HCT116 (cell line): ENCODE measurements around the gene NUAK2. TPM values are rescaled to one million over a fixed set of nuclear protein-coding genes. Genes with fewer than 3 reads are reported as not detected.

ENCODE experiments used
- ATAC-seq: fragments of 200-7000 bp; cut with Tn5 transposase; 2 replicates; pipeline ENCODE4 v1.9.1; 2020; ENCODE audit warnings: mild to moderate bottlenecking, moderate library complexity
- BruUV-seq: library from RNA; stranded (reverse); fragments of 400-500 nt; replicated peaks from 2 replicates; lab custom pipeline; 2021; lab: Mats Ljungman, UMichigan
- CTCF ChIA-PET: fragments of 300-600 bp; sonication (Branson Sonifier 250); formaldehyde crosslinking; loops from one replicate; lab custom pipeline; 2021; ENCODE audit warnings: antibody characterized with exemption; lab: Charles Lee
- POLR2A ChIA-PET: fragments of 300-600, 350-600 bp; sonication (Branson Sonifier 250); formaldehyde crosslinking; loops from one replicate; lab custom pipeline; 2021; ENCODE audit warnings: antibody characterized with exemption; lab: Charles Lee
- RAD21 ChIA-PET, 2 experiments: fragments of 300-600 bp; sonication (Branson Sonifier 250); formaldehyde crosslinking; loops; one replicate each; lab custom pipeline; 2023; ENCODE audit warnings: low total read pairs in 2 of 2; ENCODE audit not compliant: uncharacterized antibody in 2 of 2, unreplicated experiment in 2 of 2, low non-redundant PET in 1 of 2; lab: Charles Lee
- DNase-seq: peaks from one replicate; pipeline ENCODE4 v3.0.0-alpha.2; 2010; ENCODE audit warnings: low read depth, low spot score
- H2AFZ ChIP-seq: fragments of 200-600 bp; shearing (Covaris generic), sonication (generic); 2 replicates; pipeline ENCODE4 v1.6.1; 2017; ENCODE audit warnings: low read depth, mixed run types, mixed read lengths, antibody characterized with exemption, low read length; ENCODE audit not compliant: poor library complexity, severe bottlenecking
- H3K27ac ChIP-seq: 2 replicates; pipeline ENCODE4 v1.5.1; 2012; ENCODE audit warnings: low read depth, low read length
- H3K27me3 ChIP-seq: fragments of 200-600 bp; sonication (generic); 2 replicates; pipeline ENCODE4 v1.6.1; 2016; ENCODE audit warnings: mixed run types, low read length, mixed read lengths; ENCODE audit not compliant: insufficient read depth
- H3K36me3 ChIP-seq, 2 experiments: fragments of 200-500 bp in 1 of 2; fragments of 200-600 bp in 1 of 2; sonication (Bioruptor generic) in 1 of 2; sonication (generic) in 1 of 2; 2 replicates each; pipeline versions ENCODE4 v1.5.1 to v1.6.1; 2014 to 2016; ENCODE audit warnings: low read length in 2 of 2, inconsistent platforms in 1 of 2, mixed read lengths in 1 of 2, mixed run types in 1 of 2; ENCODE audit not compliant: insufficient read depth in 2 of 2, control insufficient read depth in 1 of 2
- H3K4me1 ChIP-seq, 2 experiments: fragments of 200-600 bp in 1 of 2; sonication (generic) in 1 of 2; 2 replicates each; pipeline versions ENCODE4 v1.5.1 to v1.6.1; 2012 to 2017; ENCODE audit warnings: low read length in 2 of 2, inconsistent platforms in 1 of 2, mild to moderate bottlenecking in 1 of 2, mixed read lengths in 1 of 2, mixed run types in 1 of 2, moderate library complexity in 1 of 2; ENCODE audit not compliant: insufficient read depth in 2 of 2, control insufficient read depth in 1 of 2
- H3K4me2 ChIP-seq: fragments of 200-600 bp; sonication (generic); 2 replicates; pipeline ENCODE4 v1.6.1; 2017; ENCODE audit warnings: mixed run types, low read length, mixed read lengths
- H3K4me3 ChIP-seq, 2 experiments: fragments of 200-600 bp in 1 of 2; sonication (generic) in 1 of 2; replicated peaks in 1 of 2; 2 replicates each; pipeline ENCODE4 v1.5.1; 2011 to 2016; ENCODE audit warnings: low read length in 2 of 2, control low read depth in 1 of 2, low read depth in 1 of 2, mild to moderate bottlenecking in 1 of 2, mixed read lengths in 1 of 2, mixed run types in 1 of 2
- H3K79me2 ChIP-seq: fragments of 200-600 bp; sonication (generic); 2 replicates; pipeline ENCODE4 v1.6.1; 2017; ENCODE audit warnings: mild to moderate bottlenecking, mixed run types, low read length, moderate library complexity, mixed read lengths; ENCODE audit not compliant: insufficient read depth
- H3K9ac ChIP-seq: fragments of 200-600 bp; sonication (generic); 2 replicates; pipeline ENCODE4 v1.6.1; 2016; ENCODE audit warnings: low read length, mixed read lengths
- H3K9me2 ChIP-seq: fragments of 200-600 bp; sonication (generic), shearing (Covaris generic); 2 replicates; pipeline ENCODE4 v1.6.1; 2017; ENCODE audit warnings: mixed run types, mild to moderate bottlenecking, moderate library complexity; ENCODE audit not compliant: insufficient read depth
- H3K9me3 ChIP-seq, 2 experiments: fragments of 200-500 bp in 1 of 2; fragments of 200-600 bp in 1 of 2; sonication (Bioruptor generic) in 1 of 2; sonication (generic) in 1 of 2; 2 replicates each; pipeline ENCODE4 v1.6.1; 2014 to 2017; ENCODE audit warnings: low read length in 2 of 2, mixed read lengths in 2 of 2, inconsistent platforms in 1 of 2, low read depth in 1 of 2, mild to moderate bottlenecking in 1 of 2, mixed run types in 1 of 2, moderate library complexity in 1 of 2; ENCODE audit not compliant: control insufficient read depth in 1 of 2, insufficient read depth in 1 of 2
- H4K20me1 ChIP-seq: fragments of 200-600 bp; sonication (generic), shearing (Covaris generic); 2 replicates; pipeline ENCODE4 v1.6.1; 2017; ENCODE audit warnings: mixed run types, mild to moderate bottlenecking, moderate library complexity; ENCODE audit not compliant: insufficient read depth
- ATF3 ChIP-seq: IDR thresholded peaks from 2 replicates; pipeline ENCODE4 v1.6.1; 2012
- CBX3 ChIP-seq: IDR thresholded peaks from 2 replicates; pipeline ENCODE4 v1.6.1; 2012; ENCODE audit warnings: low read depth
- CEBPB ChIP-seq: IDR thresholded peaks from 2 replicates; pipeline ENCODE4 v1.6.1; 2012; ENCODE audit warnings: low read depth
- EGR1 ChIP-seq: IDR thresholded peaks from 2 replicates; pipeline ENCODE4 v1.6.1; 2012; ENCODE audit warnings: low read depth
- ELF1 ChIP-seq: IDR thresholded peaks from 2 replicates; pipeline ENCODE4 v1.6.1; 2012; ENCODE audit warnings: low read depth, borderline replicate concordance
- FOSL1 ChIP-seq: IDR thresholded peaks from 2 replicates; pipeline ENCODE4 v1.6.1; 2012; ENCODE audit warnings: low read depth
- JUND ChIP-seq: IDR thresholded peaks from 2 replicates; pipeline ENCODE4 v1.6.1; 2012
- POLR2A ChIP-seq: IDR thresholded peaks from 2 replicates; pipeline ENCODE4 v1.7.0; 2011; ENCODE audit warnings: borderline replicate concordance; ENCODE audit not compliant: insufficient read depth, insufficient read length; ENCODE audit errors: extremely low read depth
- REST ChIP-seq: IDR thresholded peaks from 2 replicates; pipeline ENCODE4 v1.6.1; 2012; ENCODE audit warnings: low read depth
- SP1 ChIP-seq: IDR thresholded peaks from 2 replicates; pipeline ENCODE4 v1.6.1; 2012; ENCODE audit warnings: low read depth
- TCF7L2 ChIP-seq: IDR thresholded peaks from 2 replicates; pipeline ENCODE4 v1.7.0; 2011; ENCODE audit warnings: borderline replicate concordance, inconsistent platforms; ENCODE audit not compliant: insufficient read depth, insufficient read length; ENCODE audit errors: extremely low read depth
- YY1 ChIP-seq: IDR thresholded peaks from 2 replicates; pipeline ENCODE4 v1.6.1; 2011; ENCODE audit warnings: low read length, low read depth, moderate library complexity, mild to moderate bottlenecking; ENCODE audit not compliant: insufficient replicate concordance; ENCODE audit errors: extremely low read depth
- ZBTB33 ChIP-seq: IDR thresholded peaks from 2 replicates; pipeline ENCODE4 v1.6.1; 2011; ENCODE audit warnings: mild to moderate bottlenecking, low read length, moderate library complexity; ENCODE audit not compliant: insufficient replicate concordance; ENCODE audit errors: extremely low read depth
- ZFX ChIP-seq: fragments of 450-650 bp; IDR thresholded peaks from 2 replicates; pipeline ENCODE4 v1.6.1; 2017
- ZNF274 ChIP-seq: fragments of 200-500 bp; sonication (Bioruptor generic); IDR thresholded peaks from 2 replicates; pipeline ENCODE4 v1.6.1; 2014; ENCODE audit warnings: mild to moderate bottlenecking, low read depth, low read length, inconsistent platforms
- intact Hi-C: fragments of 100-400 bp; cut with micrococcal nuclease; formaldehyde crosslinking; loops from 2 replicates; pipeline ENCODE4 v1.10.0; 2022
- total RNA-seq: library from RNA; stranded (reverse); gene quantifications from one replicate; pipeline ENCODE4 v1.2.1, GENCODE V29; 2021; ENCODE audit not compliant: unreplicated experiment

Gene NUAK2
- total RNA-seq, 1 experiment from 2014 or later: 3.0 TPM

- TF ChIP-seq REST: no peak
- no peak for TF ChIP-seq ZFX
- TF ChIP-seq CEBPB: no peak
- no peak for TF ChIP-seq YY1
- no peak for TF ChIP-seq SP1
- no peak for TF ChIP-seq JUND
- no peak for TF ChIP-seq FOSL1
Measured at GRCh38 chr1:205270271-205270670, 51.3 kb downstream of the NUAK2 start (continued).

GRCh38 chr1:205269711-205270110 is 51.8 kb downstream of the NUAK2 start:
- ChIA-PET POLR2A (interaction anchor here (1.0 kb wide), 1 partner anchor 15 kb away, joined by 3 read pairs; no protein-coding TSS in a partner anchor), RAD21 (interaction anchor here in 1 of 2 experiments (3.1 kb wide), 1 partner anchor 56 kb away, joined by 24 read pairs; no protein-coding TSS in a partner anchor), CTCF (interaction anchor here (1.4 to 9.3 kb wide), 5 partner anchors 10 to 63 kb away, joined by 6 to 397 read pairs (median 13); partner anchors contain the start of gene NUAK2)
- H3K9ac ChIP-seq: no peak overlapping the region
- no peak for DNase-seq
- H3K27me3 ChIP-seq: no peaks in the 10 kb centered on the region
- no peak overlapping the region for H3K27ac ChIP-seq
- no peak overlapping the region for H2AFZ ChIP-seq
- no peak for TF ChIP-seq JUND
- no peak for TF ChIP-seq ELF1
- no peak for TF ChIP-seq ZBTB33
- no peak for TF ChIP-seq EGR1
- TF ChIP-seq CBX3: no peak
- no peak for TF ChIP-seq REST
- TF ChIP-seq FOSL1: no peak
- TF ChIP-seq ZFX: no peak
- TF ChIP-seq YY1: no peak
- TF ChIP-seq TCF7L2: no peak
- no peak for TF ChIP-seq CEBPB
- no peak for TF ChIP-seq POLR2A
- TF ChIP-seq ATF3: no peak
- TF ChIP-seq ZNF274: no peak
- no TSS peak for BruUV-seq
- H3K9me2 ChIP-seq: no peaks in the 10 kb centered on the region
- no peak overlapping the region for H3K4me2 ChIP-seq
- H3K4me1 ChIP-seq: peaks cover 24 to 59% of the 10 kb centered on the region in 2 experiments
- no peak overlapping the region for H3K4me3 ChIP-seq
- no peak for ATAC-seq
- no peaks in the 10 kb centered on the region for H4K20me1 ChIP-seq
- H3K36me3 ChIP-seq: no peaks in the 10 kb centered on the region
- no peaks in the 10 kb centered on the region for H3K79me2 ChIP-seq
- no peaks in the 10 kb centered on the region for H3K9me3 ChIP-seq
- intact Hi-C loops: loop anchor here (10.0 kb wide), 2 partner anchors 255 to 365 kb away; partner anchors contain the start of gene ELK4
